HepG2 (cell line): ENCODE results near the gene SREBF1. TPM values are rescaled to one million over a fixed set of nuclear protein-coding genes. Genes with fewer than 3 reads are reported as not detected.

Experiments
- ARHGAP35 ChIP-seq: sonication (generic); formaldehyde crosslinking; IDR thresholded peaks from 2 replicates; pipeline ENCODE4 v1.9.0; 2022; ENCODE audit warnings: mild to moderate bottlenecking, inconsistent platforms, moderate library complexity, missing genetic modification reagents, borderline replicate concordance
- CENPT ChIP-seq: sonication (generic); formaldehyde crosslinking; IDR thresholded peaks from 2 replicates; pipeline ENCODE4 v1.8.0; 2022; ENCODE audit warnings: low read depth, mild to moderate bottlenecking, moderate library complexity, missing genetic modification reagents
- HMG20A ChIP-seq: IDR thresholded peaks from 2 replicates; pipeline ENCODE4 v1.6.1; 2016; ENCODE audit warnings: borderline replicate concordance
- PTBP1 ChIP-seq: fragments of 200-400 bp; formaldehyde crosslinking; IDR thresholded peaks from 2 replicates; pipeline ENCODE4 v1.6.1; 2018; ENCODE audit warnings: low read length, low read depth; ENCODE audit not compliant: poor library complexity, severe bottlenecking
- THYN1 ChIP-seq: sonication (generic); formaldehyde crosslinking; IDR thresholded peaks from 2 replicates; pipeline ENCODE4 v1.8.1; 2023; ENCODE audit warnings: low read depth, mild to moderate bottlenecking, moderate library complexity, missing genetic modification reagents, borderline replicate concordance
- ZNF343 ChIP-seq: sonication (generic); formaldehyde crosslinking; IDR thresholded peaks from 2 replicates; pipeline ENCODE4 v1.4.0; 2020; ENCODE audit warnings: mild to moderate bottlenecking, missing genetic modification reagents
- ZNF367 ChIP-seq: sonication (generic); formaldehyde crosslinking; IDR thresholded peaks from 2 replicates; pipeline ENCODE4 v1.4.0; 2020; ENCODE audit warnings: missing genetic modification reagents, borderline replicate concordance
- ZNF737 ChIP-seq: sonication (generic); formaldehyde crosslinking; IDR thresholded peaks from 2 replicates; pipeline ENCODE4 v1.5.0; 2020; ENCODE audit warnings: missing genetic modification reagents, mild to moderate bottlenecking, borderline replicate concordance
- polyA plus RNA-seq, 8 experiments: library from polyadenylated mRNA; depleted of rRNA in 3 of 8; stranded (reverse) in 7 of 8; unstranded in 1 of 8; fragments of >200 nt; fragmentation: Illumina TruSeq in 4 of 8; extraction: Trizol in 4 of 8; gene quantifications; 2 replicates each; pipeline versions ENCODE4 v1.2.1 to v1.2.3, GENCODE V29; 2011 to 2016; ENCODE audit warnings: low read depth in 4 of 8, missing spikeins in 1 of 8, mixed read lengths in 1 of 8; ENCODE audit not compliant: insufficient read depth in 1 of 8
- total RNA-seq, 5 experiments: library from RNA; depleted of rRNA; stranded (reverse); fragments of >200 nt; fragmentation: Illumina TruSeq; extraction: Trizol; gene quantifications; 2 replicates each; pipeline ENCODE4 v1.2.3, GENCODE V29; 2016; ENCODE audit warnings: low read depth in 1 of 5
- TF ChIP-seq, protein P1 (sequence below): sonication (generic); formaldehyde crosslinking; IDR thresholded peaks from 2 replicates; pipeline ENCODE4 v1.4.0; 2020; ENCODE audit warnings: mild to moderate bottlenecking, missing genetic modification reagents
- TF ChIP-seq, protein P2 (sequence below): IDR thresholded peaks from 2 replicates; pipeline ENCODE4 v1.6.1; 2016
- TF ChIP-seq, protein P3 (sequence below): sonication (generic); formaldehyde crosslinking; IDR thresholded peaks from 2 replicates; pipeline ENCODE4 v1.5.0; 2020; ENCODE audit warnings: mild to moderate bottlenecking, missing genetic modification reagents
- TF ChIP-seq, protein P4 (sequence below): sonication (generic); formaldehyde crosslinking; conservative IDR thresholded peaks from 2 replicates; pipeline ENCODE4 v1.4.0; 2020; ENCODE audit warnings: missing genetic modification reagents
- TF ChIP-seq, protein P5 (sequence below): sonication (generic); formaldehyde crosslinking; conservative IDR thresholded peaks from 2 replicates; pipeline ENCODE4 v1.4.0; 2020; ENCODE audit warnings: mild to moderate bottlenecking, missing genetic modification reagents, moderate library complexity
- TF ChIP-seq, protein P6 (sequence below): sonication (generic); formaldehyde crosslinking; IDR thresholded peaks from 2 replicates; pipeline ENCODE4 v1.4.0; 2020; ENCODE audit warnings: mild to moderate bottlenecking, missing genetic modification reagents
- TF ChIP-seq, protein P7 (sequence below): sonication (generic); formaldehyde crosslinking; IDR thresholded peaks from 2 replicates; pipeline ENCODE4 v1.4.0; 2020; ENCODE audit warnings: missing genetic modification reagents

SREBF1 gene
- total and polyA plus RNA-seq, 2 of the 13 experiments (the other 11 are each of a cell fraction or from before 2014, with no cell fraction given), result 34.3 to 38.0 TPM

DNA sequence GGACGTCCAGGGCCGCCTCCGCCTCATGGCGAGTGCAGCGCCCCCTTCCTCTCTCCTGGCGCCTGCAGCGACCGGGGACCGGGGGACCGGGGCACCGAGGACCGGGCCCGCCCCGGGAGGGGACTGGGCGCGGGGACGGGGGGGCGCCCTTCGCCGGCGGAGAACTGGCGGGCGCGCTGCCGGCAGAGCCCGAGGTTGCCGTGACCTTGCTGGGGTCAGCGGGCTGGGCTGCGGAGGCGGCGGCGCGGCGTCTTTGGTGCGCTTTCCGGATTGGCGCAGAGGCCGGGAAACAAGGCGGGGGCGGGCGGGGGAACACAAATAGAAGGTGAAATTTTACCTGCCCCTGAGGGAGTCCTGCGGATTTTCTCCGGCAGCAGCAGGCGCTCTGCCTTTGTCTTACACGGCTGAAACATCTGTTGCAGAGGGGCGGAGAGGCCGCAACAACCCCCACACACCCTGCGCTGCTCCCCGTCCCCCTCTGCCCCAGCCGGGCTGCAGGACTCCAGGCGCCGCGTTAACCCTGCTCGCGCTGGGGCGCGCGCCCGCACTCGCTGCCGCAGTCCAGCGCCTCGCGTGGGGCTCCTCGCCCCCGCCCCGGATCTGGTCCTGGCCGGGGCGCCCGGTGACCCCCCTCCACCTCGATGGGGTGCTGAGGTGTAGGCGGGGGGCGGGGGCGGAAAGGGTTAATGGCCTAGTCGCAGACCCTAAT is 53.5 kb downstream of the SREBF1 start (continued):
- TF ChIP-seq, protein P1, sequence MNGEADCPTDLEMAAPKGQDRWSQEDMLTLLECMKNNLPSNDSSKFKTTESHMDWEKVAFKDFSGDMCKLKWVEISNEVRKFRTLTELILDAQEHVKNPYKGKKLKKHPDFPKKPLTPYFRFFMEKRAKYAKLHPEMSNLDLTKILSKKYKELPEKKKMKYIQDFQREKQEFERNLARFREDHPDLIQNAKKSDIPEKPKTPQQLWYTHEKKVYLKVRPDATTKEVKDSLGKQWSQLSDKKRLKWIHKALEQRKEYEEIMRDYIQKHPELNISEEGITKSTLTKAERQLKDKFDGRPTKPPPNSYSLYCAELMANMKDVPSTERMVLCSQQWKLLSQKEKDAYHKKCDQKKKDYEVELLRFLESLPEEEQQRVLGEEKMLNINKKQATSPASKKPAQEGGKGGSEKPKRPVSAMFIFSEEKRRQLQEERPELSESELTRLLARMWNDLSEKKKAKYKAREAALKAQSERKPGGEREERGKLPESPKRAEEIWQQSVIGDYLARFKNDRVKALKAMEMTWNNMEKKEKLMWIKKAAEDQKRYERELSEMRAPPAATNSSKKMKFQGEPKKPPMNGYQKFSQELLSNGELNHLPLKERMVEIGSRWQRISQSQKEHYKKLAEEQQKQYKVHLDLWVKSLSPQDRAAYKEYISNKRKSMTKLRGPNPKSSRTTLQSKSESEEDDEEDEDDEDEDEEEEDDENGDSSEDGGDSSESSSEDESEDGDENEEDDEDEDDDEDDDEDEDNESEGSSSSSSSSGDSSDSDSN (CRISPR knock-in tag), result peak; percentile 36; the same call in 1 of the 2 replicates
- TF ChIP-seq, protein P2, sequence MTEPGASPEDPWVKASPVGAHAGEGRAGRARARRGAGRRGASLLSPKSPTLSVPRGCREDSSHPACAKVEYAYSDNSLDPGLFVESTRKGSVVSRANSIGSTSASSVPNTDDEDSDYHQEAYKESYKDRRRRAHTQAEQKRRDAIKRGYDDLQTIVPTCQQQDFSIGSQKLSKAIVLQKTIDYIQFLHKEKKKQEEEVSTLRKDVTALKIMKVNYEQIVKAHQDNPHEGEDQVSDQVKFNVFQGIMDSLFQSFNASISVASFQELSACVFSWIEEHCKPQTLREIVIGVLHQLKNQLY (CRISPR knock-in tag), result no peak
- TF ChIP-seq THYN1 (CRISPR knock-in tag) (no peak), PTBP1 (no peak), ZNF737 (CRISPR knock-in tag) (no peak), ZNF367 (CRISPR knock-in tag) (no peak), HMG20A (CRISPR knock-in tag) (no peak), ZNF343 (CRISPR knock-in tag) (no peak; the same call in 1 of the 2 replicates), ARHGAP35 (no peak), CENPT (no peak)
- TF ChIP-seq, protein P3, sequence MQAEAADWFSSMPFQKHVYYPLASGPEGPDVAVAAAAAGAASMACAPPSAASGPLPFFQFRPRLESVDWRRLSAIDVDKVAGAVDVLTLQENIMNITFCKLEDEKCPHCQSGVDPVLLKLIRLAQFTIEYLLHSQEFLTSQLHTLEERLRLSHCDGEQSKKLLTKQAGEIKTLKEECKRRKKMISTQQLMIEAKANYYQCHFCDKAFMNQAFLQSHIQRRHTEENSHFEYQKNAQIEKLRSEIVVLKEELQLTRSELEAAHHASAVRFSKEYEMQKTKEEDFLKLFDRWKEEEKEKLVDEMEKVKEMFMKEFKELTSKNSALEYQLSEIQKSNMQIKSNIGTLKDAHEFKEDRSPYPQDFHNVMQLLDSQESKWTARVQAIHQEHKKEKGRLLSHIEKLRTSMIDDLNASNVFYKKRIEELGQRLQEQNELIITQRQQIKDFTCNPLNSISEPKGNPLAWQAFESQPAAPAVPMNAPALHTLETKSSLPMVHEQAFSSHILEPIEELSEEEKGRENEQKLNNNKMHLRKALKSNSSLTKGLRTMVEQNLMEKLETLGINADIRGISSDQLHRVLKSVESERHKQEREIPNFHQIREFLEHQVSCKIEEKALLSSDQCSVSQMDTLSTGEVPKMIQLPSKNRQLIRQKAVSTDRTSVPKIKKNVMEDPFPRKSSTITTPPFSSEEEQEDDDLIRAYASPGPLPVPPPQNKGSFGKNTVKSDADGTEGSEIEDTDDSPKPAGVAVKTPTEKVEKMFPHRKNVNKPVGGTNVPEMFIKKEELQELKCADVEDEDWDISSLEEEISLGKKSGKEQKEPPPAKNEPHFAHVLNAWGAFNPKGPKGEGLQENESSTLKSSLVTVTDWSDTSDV (CRISPR knock-in tag), result no peak
- TF ChIP-seq, protein P4, sequence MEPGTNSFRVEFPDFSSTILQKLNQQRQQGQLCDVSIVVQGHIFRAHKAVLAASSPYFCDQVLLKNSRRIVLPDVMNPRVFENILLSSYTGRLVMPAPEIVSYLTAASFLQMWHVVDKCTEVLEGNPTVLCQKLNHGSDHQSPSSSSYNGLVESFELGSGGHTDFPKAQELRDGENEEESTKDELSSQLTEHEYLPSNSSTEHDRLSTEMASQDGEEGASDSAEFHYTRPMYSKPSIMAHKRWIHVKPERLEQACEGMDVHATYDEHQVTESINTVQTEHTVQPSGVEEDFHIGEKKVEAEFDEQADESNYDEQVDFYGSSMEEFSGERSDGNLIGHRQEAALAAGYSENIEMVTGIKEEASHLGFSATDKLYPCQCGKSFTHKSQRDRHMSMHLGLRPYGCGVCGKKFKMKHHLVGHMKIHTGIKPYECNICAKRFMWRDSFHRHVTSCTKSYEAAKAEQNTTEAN, result no peak
- TF ChIP-seq, protein P5, sequence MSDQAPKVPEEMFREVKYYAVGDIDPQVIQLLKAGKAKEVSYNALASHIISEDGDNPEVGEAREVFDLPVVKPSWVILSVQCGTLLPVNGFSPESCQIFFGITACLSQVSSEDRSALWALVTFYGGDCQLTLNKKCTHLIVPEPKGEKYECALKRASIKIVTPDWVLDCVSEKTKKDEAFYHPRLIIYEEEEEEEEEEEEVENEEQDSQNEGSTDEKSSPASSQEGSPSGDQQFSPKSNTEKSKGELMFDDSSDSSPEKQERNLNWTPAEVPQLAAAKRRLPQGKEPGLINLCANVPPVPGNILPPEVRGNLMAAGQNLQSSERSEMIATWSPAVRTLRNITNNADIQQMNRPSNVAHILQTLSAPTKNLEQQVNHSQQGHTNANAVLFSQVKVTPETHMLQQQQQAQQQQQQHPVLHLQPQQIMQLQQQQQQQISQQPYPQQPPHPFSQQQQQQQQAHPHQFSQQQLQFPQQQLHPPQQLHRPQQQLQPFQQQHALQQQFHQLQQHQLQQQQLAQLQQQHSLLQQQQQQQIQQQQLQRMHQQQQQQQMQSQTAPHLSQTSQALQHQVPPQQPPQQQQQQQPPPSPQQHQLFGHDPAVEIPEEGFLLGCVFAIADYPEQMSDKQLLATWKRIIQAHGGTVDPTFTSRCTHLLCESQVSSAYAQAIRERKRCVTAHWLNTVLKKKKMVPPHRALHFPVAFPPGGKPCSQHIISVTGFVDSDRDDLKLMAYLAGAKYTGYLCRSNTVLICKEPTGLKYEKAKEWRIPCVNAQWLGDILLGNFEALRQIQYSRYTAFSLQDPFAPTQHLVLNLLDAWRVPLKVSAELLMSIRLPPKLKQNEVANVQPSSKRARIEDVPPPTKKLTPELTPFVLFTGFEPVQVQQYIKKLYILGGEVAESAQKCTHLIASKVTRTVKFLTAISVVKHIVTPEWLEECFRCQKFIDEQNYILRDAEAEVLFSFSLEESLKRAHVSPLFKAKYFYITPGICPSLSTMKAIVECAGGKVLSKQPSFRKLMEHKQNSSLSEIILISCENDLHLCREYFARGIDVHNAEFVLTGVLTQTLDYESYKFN (CRISPR knock-in tag), result no peak; the same call in 1 of the 2 replicates
- TF ChIP-seq, protein P6, sequence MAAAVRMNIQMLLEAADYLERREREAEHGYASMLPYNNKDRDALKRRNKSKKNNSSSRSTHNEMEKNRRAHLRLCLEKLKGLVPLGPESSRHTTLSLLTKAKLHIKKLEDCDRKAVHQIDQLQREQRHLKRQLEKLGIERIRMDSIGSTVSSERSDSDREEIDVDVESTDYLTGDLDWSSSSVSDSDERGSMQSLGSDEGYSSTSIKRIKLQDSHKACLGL (CRISPR knock-in tag), result no peak
- TF ChIP-seq, protein P7, sequence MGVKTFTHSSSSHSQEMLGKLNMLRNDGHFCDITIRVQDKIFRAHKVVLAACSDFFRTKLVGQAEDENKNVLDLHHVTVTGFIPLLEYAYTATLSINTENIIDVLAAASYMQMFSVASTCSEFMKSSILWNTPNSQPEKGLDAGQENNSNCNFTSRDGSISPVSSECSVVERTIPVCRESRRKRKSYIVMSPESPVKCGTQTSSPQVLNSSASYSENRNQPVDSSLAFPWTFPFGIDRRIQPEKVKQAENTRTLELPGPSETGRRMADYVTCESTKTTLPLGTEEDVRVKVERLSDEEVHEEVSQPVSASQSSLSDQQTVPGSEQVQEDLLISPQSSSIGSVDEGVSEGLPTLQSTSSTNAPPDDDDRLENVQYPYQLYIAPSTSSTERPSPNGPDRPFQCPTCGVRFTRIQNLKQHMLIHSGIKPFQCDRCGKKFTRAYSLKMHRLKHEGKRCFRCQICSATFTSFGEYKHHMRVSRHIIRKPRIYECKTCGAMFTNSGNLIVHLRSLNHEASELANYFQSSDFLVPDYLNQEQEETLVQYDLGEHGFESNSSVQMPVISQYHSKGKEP (CRISPR knock-in tag), result no peak
